Small intestine (tissue), 7 donors: ENCODE results near the gene TOP2B. TPM values are rescaled to one million over a fixed set of nuclear protein-coding genes. Genes with fewer than 3 reads are reported as not detected.

Experiments used
- DNase-seq, 2 donors: peaks; one replicate each; pipeline versions ENCODE4 v3.0.0 to v3.0.0-alpha.2; 2013
- FAIRE-seq: peaks from 2 replicates; lab custom pipeline; 2012; peaks lifted over from hg19 to GRCh38; lab: Jason Lieb, UNC
- H3K27ac ChIP-seq, 3 donors: one replicate each; pipeline ENCODE4 v1.5.1; 2013; ENCODE audit warnings: low read length in 2 of 3, mild to moderate bottlenecking in 2 of 3, control low read depth in 1 of 3, inconsistent platforms in 1 of 3, low read depth in 1 of 3, moderate library complexity in 1 of 3
- H3K27me3 ChIP-seq, 3 donors: one replicate each; pipeline ENCODE4 v1.6.1; 2013; ENCODE audit warnings: low read length in 3 of 3, inconsistent platforms in 1 of 3; ENCODE audit not compliant: control insufficient read depth in 3 of 3, insufficient read depth in 3 of 3
- H3K36me3 ChIP-seq, 3 donors: one replicate each; pipeline ENCODE4 v1.6.1; 2013; ENCODE audit warnings: low read length in 3 of 3, inconsistent platforms in 1 of 3, low read depth in 1 of 3, mild to moderate bottlenecking in 1 of 3, moderate library complexity in 1 of 3; ENCODE audit not compliant: control insufficient read depth in 3 of 3, insufficient read depth in 2 of 3
- H3K4me1 ChIP-seq, 3 donors: one replicate each; pipeline ENCODE4 v1.6.1; 2013; ENCODE audit warnings: low read length in 2 of 3, inconsistent platforms in 1 of 3, low read depth in 1 of 3, mild to moderate bottlenecking in 1 of 3, moderate library complexity in 1 of 3; ENCODE audit not compliant: control insufficient read depth in 3 of 3, insufficient read depth in 2 of 3
- H3K4me3 ChIP-seq, 3 donors: one replicate each; pipeline ENCODE4 v1.5.1; 2013; ENCODE audit warnings: low read length in 3 of 3, control low read depth in 1 of 3, inconsistent platforms in 1 of 3, low read depth in 1 of 3, mild to moderate bottlenecking in 1 of 3, moderate library complexity in 1 of 3
- H3K9me3 ChIP-seq, 2 donors: one replicate each; pipeline ENCODE4 v1.6.1; 2013; ENCODE audit warnings: low read depth in 1 of 2, low read length in 1 of 2; ENCODE audit not compliant: control insufficient read depth in 2 of 2, insufficient read depth in 1 of 2
- WGBS, 3 donors: extraction: QIAGEN DNeasy Blood & Tissue Kit; methylation state at CpG; one replicate each; pipeline ENCODE4 v1.1.7; 2013; 5-methylcytosine and 5-hydroxymethylcytosine counted together
- polyA plus RNA-seq, 4 donors: library from polyadenylated mRNA; stranded (reverse) in 3 of 4; unstranded in 1 of 4; fragments of 200-250 nt in 3 of 4; fragments of 120-200 nt in 1 of 4; gene quantifications; one replicate each; pipeline versions ENCODE4 v1.2.1 to v1.2.3, GENCODE V29; 2013
- donor health status: healthy with polysubstance abuse.
- donor health status: control.
- donor health status: control.
- donor health status: Bipolar disorder and iron deficiency.
- donor health status: healthy.

Gene TOP2B
- polyA plus RNA-seq, 4 donors: 38.0 to 109 (median 47.2) TPM

GRCh38 chr3:25555695-25556437 is 108.8 kb downstream of the TOP2B start:
- no peak overlapping the region for H3K27ac ChIP-seq
- no peaks in the 10 kb centered on the region for H3K36me3 ChIP-seq
- 59 to 69% (median 69%) methylated on average over 2 of the region's 2 CpGs for WGBS, 3 donors
- H3K27me3 ChIP-seq: peaks cover 0 to 6% (median 0%) of the 10 kb centered on the region in 3 donors
- no peak overlapping the region for H3K4me3 ChIP-seq
- FAIRE-seq: no peak
- peaks cover 0 to 3% (median 0%) of the 10 kb centered on the region in 3 donors for H3K4me1 ChIP-seq
- DNase-seq: no peak
- no peaks in the 10 kb centered on the region for H3K9me3 ChIP-seq

GRCh38 chr3:25554376-25554775 is 110.3 kb downstream of the TOP2B start:
- Histone ChIP-seq H3K4me3 (no peak overlapping the region), H3K36me3 (no peaks in the 10 kb centered on the region), H3K9me3 (no peaks in the 10 kb centered on the region), H3K27me3 (peaks cover 0 to 6% (median 0%) of the 10 kb centered on the region in 3 donors), H3K27ac (no peak overlapping the region), H3K4me1 (peaks cover 0 to 3% (median 0%) of the 10 kb centered on the region in 3 donors)
- FAIRE-seq (no peak), DNase-seq (no peak)
- WGBS, 3 donors: 81 to 93% (median 85%) methylated on average over 7 of the region's 7 CpGs

GRCh38 chr3:25552251-25552650 is 112.5 kb downstream of the TOP2B start:
- no peaks in the 10 kb centered on the region for H3K36me3 ChIP-seq
- no peak overlapping the region for H3K27ac ChIP-seq
- no peaks in the 10 kb centered on the region for H3K9me3 ChIP-seq
- H3K4me3 ChIP-seq: no peak overlapping the region
- 83 to 91% (median 87%) methylated on average over 3 of the region's 3 CpGs for WGBS, 3 donors
- FAIRE-seq (no peak), DNase-seq (no peak)
- H3K4me1 ChIP-seq: no peaks in the 10 kb centered on the region
- H3K27me3 ChIP-seq: peaks cover 0 to 6% (median 0%) of the 10 kb centered on the region in 3 donors

GRCh38 chr3:25548836-25549235 is 115.9 kb downstream of the TOP2B start:
- no peak for DNase-seq
- FAIRE-seq: no peak
- no peak overlapping the region for H3K4me3 ChIP-seq
- H3K27ac ChIP-seq: no peak overlapping the region
- H3K4me1 ChIP-seq: no peaks in the 10 kb centered on the region
- no peaks in the 10 kb centered on the region for H3K9me3 ChIP-seq
- peaks cover 0 to 6% (median 0%) of the 10 kb centered on the region in 3 donors for H3K27me3 ChIP-seq
- WGBS, 3 donors: 49 to 74% (median 64%) methylated on average over 2 of the region's 2 CpGs
- peaks cover 0 to 2% (median 0%) of the 10 kb centered on the region in 3 donors for H3K36me3 ChIP-seq

GRCh38 chr3:25547943-25548674 is 116.6 kb downstream of the TOP2B start:
- 53 to 63% (median 61%) methylated on average over 1 of the region's 1 CpG for WGBS, 3 donors
- peaks cover 0 to 5% (median 0%) of the 10 kb centered on the region in 3 donors for H3K27me3 ChIP-seq
- H3K36me3 ChIP-seq: peaks cover 0 to 2% (median 0%) of the 10 kb centered on the region in 3 donors
- H3K4me3 ChIP-seq: no peak overlapping the region
- FAIRE-seq (no peak), DNase-seq (no peak)
- H3K9me3 ChIP-seq: no peaks in the 10 kb centered on the region
- no peak overlapping the region for H3K27ac ChIP-seq
- H3K4me1 ChIP-seq: no peaks in the 10 kb centered on the region

Other genes with a start within 250 kb of the TOP2B start
- gene RARB, start 236.6 kb downstream of the TOP2B start, polyA plus RNA-seq: 1 to 10 TPM in 2 of 4 donors, under 1 TPM in 2; 0.27 to 9.0 (median 0.89) TPM
- gene NGLY1, start 118.5 kb upstream of the TOP2B start, polyA plus RNA-seq: 10 to 100 TPM; 22.0 to 40.5 (median 33.2) TPM
- 10 to 100 TPM; 14.7 to 25.1 (median 18.6) TPM for gene OXSM, start 125.2 kb upstream of the TOP2B start, polyA plus RNA-seq